Body of pancreas (tissue), 4 donors: ENCODE data around the gene CX3CL1. TPM values are rescaled to one million over a fixed set of nuclear protein-coding genes. Genes with fewer than 3 reads are reported as not detected.

Experiments
- ATAC-seq: fragments of 150-250 bp; one replicate; pipeline ENCODE4 v1.9.1; 2016
- DNase-seq, 4 donors: peaks; one replicate each; pipeline ENCODE4 v3.0.0-alpha.2; 2019
- H3K27ac ChIP-seq, 4 donors: fragments of 200-600 bp; sonication (generic); 1 replicate in 3 of 4; 2 replicates in 1 of 4; pipeline versions ENCODE4 v1.5.1 to v1.6.1; 2016 to 2019; ENCODE audit warnings: mild to moderate bottlenecking in 1 of 4, mixed read lengths in 1 of 4, moderate library complexity in 1 of 4
- H3K27me3 ChIP-seq, 2 donors: fragments of 200-600 bp; sonication (generic); one replicate each; pipeline ENCODE4 v1.6.0; 2016; ENCODE audit warnings: mild to moderate bottlenecking in 1 of 2
- H3K36me3 ChIP-seq, 2 donors: fragments of 200-600 bp; sonication (generic); replicated peaks in 1 of 2; 2 replicates each; pipeline ENCODE4 v1.5.1; 2016; ENCODE audit warnings: low read depth in 2 of 2; ENCODE audit not compliant: insufficient read depth in 1 of 2
- H3K4me1 ChIP-seq: fragments of 200-600 bp; sonication (generic); one replicate; pipeline ENCODE4 v1.6.0; 2016
- H3K4me3 ChIP-seq, 2 donors: fragments of 200-600 bp; sonication (generic); 1 replicate in 1 of 2; 2 replicates in 1 of 2; pipeline ENCODE4 v1.5.1; 2016 to 2019
- H3K9me3 ChIP-seq, 3 donors: fragments of 200-600 bp; sonication (generic); 1 replicate in 2 of 3; 2 replicates in 1 of 3; pipeline ENCODE4 v1.5.1; 2016
- CTCF ChIP-seq, 7 experiments: fragments of 450-650 bp in 4 of 7; fragments of 200-600 bp in 3 of 7; sonication (generic) in 3 of 7; IDR thresholded peaks; one replicate each; pipeline ENCODE4 v1.5.1; 2016 to 2019; ENCODE audit warnings: antibody characterized with exemption in 7 of 7
- POLR2A ChIP-seq, 3 donors: fragments of 450-650 bp; IDR thresholded peaks; one replicate each; pipeline ENCODE4 v1.6.1; 2016; ENCODE audit warnings: antibody characterized with exemption in 3 of 3, mild to moderate bottlenecking in 2 of 3
- WGBS, 2 donors: methylation state at CpG; one replicate each; pipeline ENCODE4 v1.1.5; 2017; 5-methylcytosine and 5-hydroxymethylcytosine counted together
- intact Hi-C: fragments of 100-400 bp; cut with DNase I; formaldehyde crosslinking; loops from one replicate; pipeline ENCODE4 v1.15.1; 2023
- small RNA-seq: library from RNA; depleted of rRNA; stranded (forward); fragments of <200 nt; gene quantifications from one replicate; pipeline ENCODE3, GENCODE V24; 2016
- total RNA-seq, 2 donors: library from RNA; depleted of rRNA; stranded (reverse); fragments of >200 nt; gene quantifications; one replicate each; pipeline ENCODE4 v1.1.0, GENCODE V29; 2016

Gene CX3CL1
- total RNA-seq, 2 donors from 2014 or later: 14.5 to 19.1 TPM

GRCh38 chr16:57434003-57434402 lies 61.7 kb downstream of the CX3CL1 start:
- peaks cover 14 to 22% of the 10 kb centered on the region in 2 donors for H3K36me3 ChIP-seq
- H3K4me3 ChIP-seq: no peak overlapping the region
- TF ChIP-seq POLR2A (IDR thresholded peaks at IDR 0.05) (no peak), CTCF (IDR thresholded peaks at IDR 0.05) (no peak)
- H3K4me1 ChIP-seq: peaks cover 7% of the 10 kb centered on the region
- H3K27ac ChIP-seq: no peak overlapping the region
- ATAC-seq (no peak), DNase-seq (no peak)
- H3K27me3 ChIP-seq: no peaks in the 10 kb centered on the region
- no peaks in the 10 kb centered on the region for H3K9me3 ChIP-seq
- intact Hi-C loops: no loop called here
- 93 to 100% methylated on average over 2 of the region's 2 CpGs for WGBS, 2 donors

Small RNAs within 50 kb of the gene (small RNA-seq; reads per million reads assigned to genes)
- gene AC108081.1: not detected

Other genes starting within 250 kb of the CX3CL1 start
- gene PSME3IP1, start 186.5 kb upstream of the CX3CL1 start, total RNA-seq: 10 to 100 TPM; 26.7 to 32.9 TPM
- gene RSPRY1, start 186.2 kb upstream of the CX3CL1 start, total RNA-seq: 10 to 100 TPM; 13.8 to 31.4 TPM
- gene ARL2BP, start 127.2 kb upstream of the CX3CL1 start, total RNA-seq: 10 to 100 TPM; 15.8 to 21.5 TPM
- gene PLLP, start 87.8 kb upstream of the CX3CL1 start, total RNA-seq: 10 to 100 TPM; 32.9 to 43.2 TPM
- gene CCL22, start 13.7 kb upstream of the CX3CL1 start, total RNA-seq: not detected
- gene CCL17, start 32.3 kb downstream of the CX3CL1 start, total RNA-seq: not detected
- 10 to 100 TPM; 13.5 to 19.4 TPM for gene CIAPIN1, start 74.9 kb downstream of the CX3CL1 start, total RNA-seq
- 10 to 100 TPM; 38.7 to 56.0 TPM for gene COQ9, start 75.0 kb downstream of the CX3CL1 start, total RNA-seq
- 10 to 100 TPM; 34.9 to 77.3 TPM for gene POLR2C, start 90.2 kb downstream of the CX3CL1 start, total RNA-seq
- 10 to 100 TPM; 33.0 to 36.1 TPM for gene DOK4, start 114.0 kb downstream of the CX3CL1 start, total RNA-seq
- 10 to 100 TPM; 10.6 to 22.4 TPM for gene CCDC102A, start 164.1 kb downstream of the CX3CL1 start, total RNA-seq
- gene ADGRG5, start 170.2 kb downstream of the CX3CL1 start, total RNA-seq: under 1 TPM; 0.78 to 0.99 TPM